T-helper 1 cell treated with Interleukin-12 subunit alpha and Interleukin-12 subunit beta and Interleukin-4 antibody, amounts not matched to agents 30 ng/mL and 1 ng/mL, for 36 hours (primary cell): ENCODE results near the gene TSGA10IP. TPM values are rescaled to one million over a fixed set of nuclear protein-coding genes. Genes with fewer than 3 reads are reported as not detected.

Experiments used
- intact Hi-C: fragments of 100-400 bp; cut with micrococcal nuclease; formaldehyde crosslinking; loops from one replicate; pipeline ENCODE4 v1.15.1; 2024
- total RNA-seq: library from RNA; stranded (reverse); gene quantifications from 2 replicates; pipeline ENCODE4 v1.2.3, GENCODE V29; 2022

Gene TSGA10IP
- total RNA-seq, 1 donor from 2014 or later = not detected

GRCh38 chr11:65917434-65918210 lies 27.7 kb upstream of the TSGA10IP start:
- intact Hi-C loops = loop anchor here (5.0 kb wide), 1 partner anchor 255 kb away; the partner anchor contains the start of gene RELA

- intact Hi-C loops = loop anchor here (1.0 to 5.0 kb wide), 12 partner anchors 10 to 350 kb away; partner anchors contain the start of genes BANF1, CCDC85B, EIF1AD and FOSL1
Measured at GRCh38 chr11:65918211-65919140, 26.8 kb upstream of the TSGA10IP start, which contains the start of gene C11orf68. TSS of gene C11orf68 (minus strand) at chr11:65919062. CDS start at chr11:65919031, 31 bp downstream.

- intact Hi-C loops = loop anchor here (1.0 to 5.0 kb wide), 12 partner anchors 9 to 349 kb away; partner anchors contain the start of genes BANF1, CCDC85B, EIF1AD and FOSL1
Measured at GRCh38 chr11:65919141-65919572, 26.1 kb upstream of the TSGA10IP start, which contains the start of gene DRAP1. TSS of gene DRAP1 (plus strand) at chr11:65919426. CDS start at chr11:65919502, 76 bp downstream.

GRCh38 chr11:65919573-65920371 lies 25.5 kb upstream of the TSGA10IP start:
- intact Hi-C loops = loop anchor here (1.0 to 5.0 kb wide), 12 partner anchors 9 to 349 kb away; partner anchors contain the start of genes BANF1, CCDC85B, EIF1AD and FOSL1

- intact Hi-C loops = no loop called here
Measured at GRCh38 chr11:65920372-65920802, 24.9 kb upstream of the TSGA10IP start.

- intact Hi-C loops = no loop called here
Measured at GRCh38 chr11:65921033-65921555, 24.2 kb upstream of the TSGA10IP start.

- intact Hi-C loops = no loop called here
Measured at GRCh38 chr11:65921876-65922275, 23.4 kb upstream of the TSGA10IP start.

GRCh38 chr11:65922565-65922964 lies 22.7 kb upstream of the TSGA10IP start:
- intact Hi-C loops = no loop called here

GRCh38 chr11:65925397-65925796 lies 19.9 kb upstream of the TSGA10IP start:
- intact Hi-C loops = no loop called here

- intact Hi-C loops = loop anchor here (1.0 to 2.0 kb wide), 7 partner anchors 9 to 384 kb away; partner anchors contain the start of genes C11orf68, CCDC85B, CFL1 and DRAP1
Measured at GRCh38 chr11:65927904-65928397, 17.3 kb upstream of the TSGA10IP start.

- intact Hi-C loops = loop anchor here (1.0 to 2.0 kb wide), 7 partner anchors 9 to 384 kb away; partner anchors contain the start of genes C11orf68, CCDC85B, CFL1 and DRAP1
Measured at GRCh38 chr11:65928667-65929066, 16.6 kb upstream of the TSGA10IP start.

- intact Hi-C loops = loop anchor here (5.0 kb wide), 1 partner anchor 1250 kb away; no protein-coding TSS in a partner anchor
Measured at GRCh38 chr11:65931773-65932557, 13.3 kb upstream of the TSGA10IP start.

- intact Hi-C loops = loop anchor here (5.0 kb wide), 1 partner anchor 1250 kb away; no protein-coding TSS in a partner anchor
Measured at GRCh38 chr11:65932558-65932919, 12.7 kb upstream of the TSGA10IP start.

- intact Hi-C loops = loop anchor here (5.0 kb wide), 1 partner anchor 1248 kb away; no protein-coding TSS in a partner anchor
Measured at GRCh38 chr11:65934014-65934413, 11.3 kb upstream of the TSGA10IP start.

GRCh38 chr11:65937766-65938165 lies 7.5 kb upstream of the TSGA10IP start:
- intact Hi-C loops = no loop called here

GRCh38 chr11:65941720-65942310 lies 3.5 kb upstream of the TSGA10IP start:
- intact Hi-C loops = no loop called here

GRCh38 chr11:65942531-65942930 lies 2.7 kb upstream of the TSGA10IP start:
- intact Hi-C loops = no loop called here

- intact Hi-C loops = no loop called here
Measured at GRCh38 chr11:65944191-65944590, 1.1 kb upstream of the TSGA10IP start.
